Measurements from ENCODE around the gene PRIMPOL. TPM values are rescaled to one million over a fixed set of nuclear protein-coding genes. Genes with fewer than 3 reads are reported as not detected.

Gene PRIMPOL
- total RNA-seq, 2 experiments from 2014 or later = 4.2 TPM

DNA sequence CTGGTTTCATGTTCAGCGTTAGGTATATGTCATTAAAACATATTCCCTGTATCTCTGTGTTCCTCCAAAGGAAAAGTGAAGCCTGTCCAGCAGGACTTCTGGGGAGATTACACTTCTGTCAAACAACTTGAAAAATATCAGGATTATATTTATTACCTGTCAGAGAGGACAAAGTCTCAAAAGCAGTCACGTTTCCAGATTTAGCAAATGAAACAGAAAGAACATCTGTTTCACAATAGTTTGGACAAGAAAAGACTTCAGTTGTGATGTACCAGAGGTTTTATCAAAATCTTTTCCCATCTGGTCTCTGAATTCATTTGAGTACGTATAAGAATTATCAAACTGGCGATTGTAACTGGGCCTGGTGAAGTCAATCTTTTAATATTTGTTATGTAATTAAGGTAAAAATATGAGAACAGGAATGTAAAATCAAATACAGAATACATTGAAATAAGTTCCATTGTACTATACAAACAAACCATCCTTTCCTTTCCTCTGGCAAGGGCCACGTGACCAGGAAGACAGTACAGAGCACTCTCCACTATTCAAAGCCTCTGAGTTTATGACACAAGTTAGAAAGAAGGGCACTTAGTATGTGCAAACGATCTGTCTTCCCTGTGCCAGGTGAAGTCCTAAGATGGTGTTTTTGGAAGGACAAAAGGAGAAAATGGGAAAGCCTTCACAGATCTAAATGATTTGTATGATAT is 3.5 kb upstream of the PRIMPOL start:
- no peak for ATAC-seq (ENCODE audit: poor library complexity)
- Mint-ChIP-seq H3K27me3 (no peaks in the 10 kb centered on the region), H3K9me3 (no peaks in the 10 kb centered on the region), H3K36me3 (ENCODE audit: low read depth) (peaks cover 58% of the 10 kb centered on the region), H3K4me3 (peak overlapping the region; percentile 96), H3K27ac (peak overlapping the region; percentile 96), H3K4me1 (ENCODE audit: low read depth) (peaks cover 72% of the 10 kb centered on the region)
- ChIA-PET CTCF (no interaction called here), POLR2A (no interaction called here)
- Histone ChIP-seq H3K4me1 (ENCODE audit: insufficient read depth, low read length) (peaks cover 43% of the 10 kb centered on the region), H3K9me3 (ENCODE audit: control insufficient read depth in 1 of 2, insufficient read depth in 1 of 2, low read length in 2 of 2) (no peaks in the 10 kb centered on the region), H3K4me3 (ENCODE audit: low read length) (no peak overlapping the region), H3K27ac (ENCODE audit: low read depth in 1 of 2, low read length in 2 of 2) (no peak overlapping the region), H3K36me3 (ENCODE audit: insufficient read depth, low read length) (peaks cover 24% of the 10 kb centered on the region), H3K27me3 (ENCODE audit: control insufficient read depth in 1 of 2, insufficient read depth in 2 of 2, low read length in 2 of 2) (no peaks in the 10 kb centered on the region)
- TF ChIP-seq, protein P1, sequence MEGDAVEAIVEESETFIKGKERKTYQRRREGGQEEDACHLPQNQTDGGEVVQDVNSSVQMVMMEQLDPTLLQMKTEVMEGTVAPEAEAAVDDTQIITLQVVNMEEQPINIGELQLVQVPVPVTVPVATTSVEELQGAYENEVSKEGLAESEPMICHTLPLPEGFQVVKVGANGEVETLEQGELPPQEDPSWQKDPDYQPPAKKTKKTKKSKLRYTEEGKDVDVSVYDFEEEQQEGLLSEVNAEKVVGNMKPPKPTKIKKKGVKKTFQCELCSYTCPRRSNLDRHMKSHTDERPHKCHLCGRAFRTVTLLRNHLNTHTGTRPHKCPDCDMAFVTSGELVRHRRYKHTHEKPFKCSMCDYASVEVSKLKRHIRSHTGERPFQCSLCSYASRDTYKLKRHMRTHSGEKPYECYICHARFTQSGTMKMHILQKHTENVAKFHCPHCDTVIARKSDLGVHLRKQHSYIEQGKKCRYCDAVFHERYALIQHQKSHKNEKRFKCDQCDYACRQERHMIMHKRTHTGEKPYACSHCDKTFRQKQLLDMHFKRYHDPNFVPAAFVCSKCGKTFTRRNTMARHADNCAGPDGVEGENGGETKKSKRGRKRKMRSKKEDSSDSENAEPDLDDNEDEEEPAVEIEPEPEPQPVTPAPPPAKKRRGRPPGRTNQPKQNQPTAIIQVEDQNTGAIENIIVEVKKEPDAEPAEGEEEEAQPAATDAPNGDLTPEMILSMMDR (IDR thresholded peaks at IDR 0.05) = no peak
- no peak for DNase-seq
- intact Hi-C loops (cut with DNase I, micrococcal nuclease) = loop anchor here (5.0 to 10.0 kb wide), 8 partner anchors 89 to 1139 kb away; partner anchors contain the start of genes ACSL1 (in 1 of the 2), CCDC110 (in 1 of the 2), CENPU (in 1 of the 2) and CFAP97 (in 1 of the 2)

- intact Hi-C loops (cut with DNase I, micrococcal nuclease) = loop anchor here (2.0 to 10.0 kb wide), 12 partner anchors 87 to 1140 kb away; partner anchors contain the start of genes IRF2 (in 2 of the 2), ACSL1 (in 1 of the 2), CCDC110 (in 1 of the 2) and CENPU (in 1 of the 2)
- Mint-ChIP-seq H3K4me1 (ENCODE audit: low read depth) (peaks cover 60% of the 10 kb centered on the region), H3K27me3 (no peaks in the 10 kb centered on the region), H3K4me3 (peak overlapping the region; percentile 96), H3K36me3 (ENCODE audit: low read depth) (peaks cover 45% of the 10 kb centered on the region), H3K27ac (peak overlapping the region; percentile 96), H3K9me3 (no peaks in the 10 kb centered on the region)
- Histone ChIP-seq H3K36me3 (ENCODE audit: insufficient read depth, low read length) (peaks cover 22% of the 10 kb centered on the region), H3K4me1 (ENCODE audit: insufficient read depth, low read length) (peaks cover 39% of the 10 kb centered on the region), H3K9me3 (ENCODE audit: control insufficient read depth in 1 of 2, insufficient read depth in 1 of 2, low read length in 2 of 2) (no peaks in the 10 kb centered on the region), H3K4me3 (ENCODE audit: low read length) (peak overlapping the region; percentile 89), H3K27me3 (ENCODE audit: control insufficient read depth in 1 of 2, insufficient read depth in 2 of 2, low read length in 2 of 2) (no peaks in the 10 kb centered on the region), H3K27ac (ENCODE audit: low read depth in 1 of 2, low read length in 2 of 2) (peak overlapping the region in 1 of 2 donors; percentile 6)
- DNase-seq (no peak), ATAC-seq (ENCODE audit: poor library complexity) (no peak)
- CTCF ChIA-PET = no interaction called here
- TF ChIP-seq, protein P1 (IDR thresholded peaks at IDR 0.05) = no peak
- POLR2A ChIA-PET = interaction anchor here (0.9 to 4.0 kb wide), 9 partner anchors 12 to 383 kb away, joined by 3 to 38 read pairs (median 22); partner anchors contain the start of genes CENPU and IRF2
These were observed 2.1 kb upstream of the PRIMPOL start for GRCh38 chr4:184647266-184648053.

DNA sequence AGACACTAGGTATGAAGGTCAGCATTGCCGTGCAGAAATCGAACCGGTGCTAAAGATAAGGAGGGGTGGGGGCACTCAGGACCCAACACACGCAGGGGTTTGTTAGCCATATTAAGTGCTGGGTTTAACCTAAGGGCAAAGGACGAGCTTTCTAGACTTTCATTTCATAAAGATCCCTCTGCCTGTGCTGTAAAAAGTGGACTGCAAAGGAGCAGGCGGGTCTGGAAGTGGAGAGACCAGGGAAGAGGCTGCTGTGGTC is 1.6 kb upstream of the PRIMPOL start:
- Mint-ChIP-seq H3K27ac (peak overlapping the region; percentile 96), H3K36me3 (ENCODE audit: low read depth) (peaks cover 43% of the 10 kb centered on the region), H3K4me3 (peak overlapping the region; percentile 96), H3K4me1 (ENCODE audit: low read depth) (peaks cover 56% of the 10 kb centered on the region), H3K27me3 (no peaks in the 10 kb centered on the region), H3K9me3 (no peaks in the 10 kb centered on the region)
- no peaks in the 10 kb centered on the region for H3K27me3 ChIP-seq (ENCODE audit: control insufficient read depth in 1 of 2, insufficient read depth in 2 of 2, low read length in 2 of 2)
- H3K36me3 ChIP-seq (ENCODE audit: insufficient read depth, low read length) = peaks cover 21% of the 10 kb centered on the region
- DNase-seq = no peak
- no peaks in the 10 kb centered on the region for H3K9me3 ChIP-seq (ENCODE audit: control insufficient read depth in 1 of 2, insufficient read depth in 1 of 2, low read length in 2 of 2)
- ATAC-seq (ENCODE audit: poor library complexity) = no peak
- CTCF ChIA-PET = no interaction called here
- H3K4me1 ChIP-seq (ENCODE audit: insufficient read depth, low read length) = peaks cover 37% of the 10 kb centered on the region
- H3K4me3 ChIP-seq (ENCODE audit: low read length) = peak overlapping the region; percentile 89
- H3K27ac ChIP-seq (ENCODE audit: low read depth in 1 of 2, low read length in 2 of 2) = peak overlapping the region; percentile 45 to 72
- TF ChIP-seq, protein P1 (IDR thresholded peaks at IDR 0.05) = no peak
- intact Hi-C loops (cut with DNase I, micrococcal nuclease) = loop anchor here (2.0 to 10.0 kb wide), 12 partner anchors 87 to 1141 kb away; partner anchors contain the start of genes IRF2 (in 2 of the 2), ACSL1 (in 1 of the 2), CCDC110 (in 1 of the 2) and CENPU (in 1 of the 2)
- POLR2A ChIA-PET = interaction anchor here (0.9 to 4.0 kb wide), 12 partner anchors 12 to 1543 kb away, joined by 3 to 38 read pairs (median 8); partner anchors contain the start of genes CENPU, CYP4V2 and IRF2

Measured in CD4-positive, alpha-beta T cell (primary cell).